Lung (tissue), 13 donors: ENCODE data around the gene DPP3. TPM values are rescaled to one million over a fixed set of nuclear protein-coding genes. Genes with fewer than 3 reads are reported as not detected.

Source experiments
- ATAC-seq: fragments of 200-7000 bp; cut with Tn5 transposase; one replicate; pipeline ENCODE4 v1.9.1; 2020; ENCODE audit warnings: moderate number of reproducible peaks; ENCODE audit not compliant: insufficient read depth, low FRiP score
- DNase-seq, 3 donors: peaks; one replicate each; pipeline ENCODE4 v3.0.0-alpha.2; 2013 to 2017
- H3K27ac ChIP-seq, 2 donors: one replicate each; pipeline ENCODE4 v1.5.1; 2013; ENCODE audit warnings: mild to moderate bottlenecking in 2 of 2, moderate library complexity in 2 of 2, control low read depth in 1 of 2, inconsistent platforms in 1 of 2, low read depth in 1 of 2, low read length in 1 of 2
- H3K27me3 ChIP-seq, 3 donors: one replicate each; pipeline ENCODE4 v1.5.1; 2013; ENCODE audit warnings: low read length in 2 of 3; ENCODE audit not compliant: control insufficient read depth in 3 of 3, insufficient read depth in 3 of 3
- H3K36me3 ChIP-seq, 4 donors: one replicate each; pipeline ENCODE4 v1.5.1; 2013; ENCODE audit warnings: low read length in 4 of 4, mild to moderate bottlenecking in 1 of 4, moderate library complexity in 1 of 4; ENCODE audit not compliant: control insufficient read depth in 4 of 4, insufficient read depth in 4 of 4
- H3K4me1 ChIP-seq, 5 donors: one replicate each; pipeline ENCODE4 v1.5.1; 2013; ENCODE audit warnings: low read length in 5 of 5, mild to moderate bottlenecking in 2 of 5, moderate library complexity in 1 of 5; ENCODE audit not compliant: control insufficient read depth in 5 of 5, insufficient read depth in 5 of 5
- H3K4me3 ChIP-seq: one replicate; pipeline ENCODE4 v1.5.1; 2013; ENCODE audit warnings: mild to moderate bottlenecking, control low read depth, moderate library complexity
- H3K9ac ChIP-seq, 2 donors: one replicate each; pipeline ENCODE4 v1.5.1; 2013; ENCODE audit warnings: low read length in 2 of 2, control low read depth in 1 of 2; ENCODE audit not compliant: insufficient read depth in 1 of 2
- H3K9me3 ChIP-seq, 4 donors: one replicate each; pipeline ENCODE4 v1.5.1; 2013; ENCODE audit warnings: low read length in 3 of 4, mild to moderate bottlenecking in 1 of 4, moderate library complexity in 1 of 4; ENCODE audit not compliant: control insufficient read depth in 4 of 4, insufficient read depth in 3 of 4
- CTCF ChIP-seq: IDR thresholded peaks from 2 replicates; pipeline ENCODE4 v1.5.1; 2012; ENCODE audit warnings: mild to moderate bottlenecking; ENCODE audit errors: control extremely low read depth, extremely low read depth
- WGBS, 2 donors: extraction: QIAGEN DNeasy Blood & Tissue Kit; methylation state at CpG; one replicate each; pipeline ENCODE4 v1.1.7; 2013; 5-methylcytosine and 5-hydroxymethylcytosine counted together
- polyA plus RNA-seq, 2 donors: library from polyadenylated mRNA; stranded (reverse); fragments of 200-250 nt; gene quantifications; one replicate each; pipeline ENCODE4 v1.2.1, GENCODE V29; 2013
- small RNA-seq: library from RNA; depleted of rRNA; stranded (forward); fragments of <200 nt; gene quantifications from one replicate; pipeline ENCODE3, GENCODE V24; 2014; ENCODE audit warnings: low replicate concordance
- total RNA-seq, 2 donors: library from RNA; depleted of rRNA in 1 of 2; stranded (reverse); fragments of >200 nt in 1 of 2; gene quantifications; one replicate each; pipeline ENCODE4 v1.2.1, GENCODE V29; 2014 to 2021
- donor health status: control.
- donor health status: control.
- donor health status: Bipolar disorder and iron deficiency.
- donor health status: healthy.
- donor health status: DM: yes; HTN: yes; CAD: no.

DPP3 gene
- total and polyA plus RNA-seq, 4 donors = 25.4 to 76.3 (median 44.7) TPM

DNA sequence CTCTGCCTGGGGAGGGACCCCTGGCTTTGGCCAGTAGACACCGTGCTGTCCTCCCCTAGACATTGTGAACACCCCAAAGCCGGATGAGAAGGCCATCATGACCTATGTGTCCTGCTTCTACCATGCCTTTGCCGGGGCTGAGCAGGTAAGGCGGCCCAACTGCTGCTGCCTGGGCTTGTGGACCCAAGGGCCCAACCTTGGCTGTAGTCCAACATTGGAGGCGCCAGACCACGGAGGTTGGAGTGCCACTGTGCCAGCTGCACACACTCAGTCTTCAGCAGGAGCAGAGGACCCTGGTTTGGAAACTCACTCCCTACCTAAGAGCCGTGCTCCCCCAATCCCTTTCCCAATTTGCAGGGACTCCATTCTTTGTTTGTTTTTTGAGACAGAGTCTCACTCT is 75.9 kb downstream of the DPP3 start:
- 81 to 87% methylated on average over 7 of the region's 7 CpGs for WGBS, 2 donors
- no peak for ATAC-seq
- Histone ChIP-seq H3K27me3 (peaks cover 0 to 15% (median 12%) of the 10 kb centered on the region in 3 donors), H3K36me3 (no peaks in the 10 kb centered on the region), H3K4me1 (peaks cover 0 to 4% (median 0%) of the 10 kb centered on the region in 5 donors), H3K9ac (no peak overlapping the region), H3K9me3 (no peaks in the 10 kb centered on the region), H3K4me3 (no peak overlapping the region), H3K27ac (no peak overlapping the region)
- no peak for TF ChIP-seq CTCF
- DNase-seq = no peak

- H3K27ac ChIP-seq = no peak overlapping the region
- ATAC-seq (no peak), DNase-seq (no peak)
- H3K9me3 ChIP-seq = no peaks in the 10 kb centered on the region
- H3K4me1 ChIP-seq = peaks cover 0 to 4% (median 0%) of the 10 kb centered on the region in 5 donors
- no peak overlapping the region for H3K4me3 ChIP-seq
- H3K9ac ChIP-seq = no peak overlapping the region
- H3K27me3 ChIP-seq = peaks cover 0 to 15% (median 12%) of the 10 kb centered on the region in 3 donors
- no peaks in the 10 kb centered on the region for H3K36me3 ChIP-seq
- no peak for TF ChIP-seq CTCF
- 93 to 94% methylated on average over 24 of the region's 24 CpGs for WGBS, 2 donors
Measured at GRCh38 chr11:66557733-66558326, 77.6 kb downstream of the DPP3 start.

Small RNA genes within 50 kb of the gene (small RNA-seq; reads per million reads assigned to genes)
- gene RF00416 = not detected

Other genes with a start within 250 kb of the DPP3 start
- gene KLC2, start 222.7 kb upstream of the DPP3 start, total RNA-seq = 10 to 100 TPM in 1 of 2 donors, 1 to 10 TPM in 1; 8.5 to 30.8 TPM
- gene KLC2, start 222.7 kb upstream of the DPP3 start, polyA plus RNA-seq = 10 to 100 TPM; 17.8 to 34.2 TPM
- gene RAB1B, start 211.8 kb upstream of the DPP3 start, total RNA-seq = 100 to 1,000 TPM in 1 of 2 donors, 10 to 100 TPM in 1; 78.6 to 162 TPM
- gene RAB1B, start 211.8 kb upstream of the DPP3 start, polyA plus RNA-seq = 100 to 1,000 TPM; 174 to 203 TPM
- gene CNIH2, start 202.3 kb upstream of the DPP3 start, total RNA-seq = 1 to 10 TPM; 1.1 to 3.4 TPM
- gene CNIH2, start 202.3 kb upstream of the DPP3 start, polyA plus RNA-seq = 1 to 10 TPM; 1.1 to 2.0 TPM
- 100 to 1,000 TPM in 1 of 2 donors, 10 to 100 TPM in 1; 46.6 to 123 TPM for gene YIF1A, start 191.3 kb upstream of the DPP3 start, total RNA-seq
- 100 to 1,000 TPM; 105 to 128 TPM for gene YIF1A, start 191.3 kb upstream of the DPP3 start, polyA plus RNA-seq
- gene TMEM151A, start 188.5 kb upstream of the DPP3 start, total RNA-seq = under 1 TPM; 0.23 to 0.28 TPM
- under 1 TPM; 0.09 to 0.91 TPM for gene TMEM151A, start 188.5 kb upstream of the DPP3 start, polyA plus RNA-seq
- gene CD248, start 163.4 kb upstream of the DPP3 start, total RNA-seq = 10 to 100 TPM; 25.9 to 53.5 TPM
- gene CD248, start 163.4 kb upstream of the DPP3 start, polyA plus RNA-seq = 10 to 100 TPM in 1 of 2 donors, 1 to 10 TPM in 1; 9.2 to 20.1 TPM
- 10 to 100 TPM in 1 of 2 donors, 1 to 10 TPM in 1; 1.9 to 15.1 TPM for gene RIN1, start 144.0 kb upstream of the DPP3 start, total RNA-seq
- 10 to 100 TPM in 1 of 2 donors, 1 to 10 TPM in 1; 6.9 to 12.4 TPM for gene RIN1, start 144.0 kb upstream of the DPP3 start, polyA plus RNA-seq
- 10 to 100 TPM; 23.7 to 38.0 TPM for gene BRMS1, start 135.3 kb upstream of the DPP3 start, total RNA-seq
- gene BRMS1, start 135.3 kb upstream of the DPP3 start, polyA plus RNA-seq = 10 to 100 TPM; 60.4 to 88.7 TPM
- gene B4GAT1, start 132.8 kb upstream of the DPP3 start, total RNA-seq = 10 to 100 TPM; 27.6 to 28.0 TPM
- 10 to 100 TPM; 18.2 to 20.3 TPM for gene B4GAT1, start 132.8 kb upstream of the DPP3 start, polyA plus RNA-seq
- gene SLC29A2, start 108.7 kb upstream of the DPP3 start, total RNA-seq = 10 to 100 TPM in 1 of 2 donors, 1 to 10 TPM in 1; 6.5 to 19.4 TPM
- gene SLC29A2, start 108.7 kb upstream of the DPP3 start, polyA plus RNA-seq = 10 to 100 TPM; 13.1 to 14.3 TPM
- under 1 TPM; 0.06 to 0.09 TPM for gene NPAS4, start 59.4 kb upstream of the DPP3 start, total RNA-seq
- under 1 TPM; 0.07 to 0.14 TPM for gene NPAS4, start 59.4 kb upstream of the DPP3 start, polyA plus RNA-seq
- 10 to 100 TPM; 32.7 to 46.6 TPM for gene MRPL11, start 41.6 kb upstream of the DPP3 start, total RNA-seq
- 10 to 100 TPM; 35.8 to 56.8 TPM for gene MRPL11, start 41.6 kb upstream of the DPP3 start, polyA plus RNA-seq
- gene PELI3, start 13.5 kb upstream of the DPP3 start, total RNA-seq = 10 to 100 TPM in 1 of 2 donors, 1 to 10 TPM in 1; 4.9 to 12.6 TPM
- 1 to 10 TPM; 6.1 to 8.9 TPM for gene PELI3, start 13.5 kb upstream of the DPP3 start, polyA plus RNA-seq
- gene BBS1, start 30.2 kb downstream of the DPP3 start, total RNA-seq = 10 to 100 TPM; 41.4 to 75.6 TPM
- 10 to 100 TPM; 12.5 to 17.3 TPM for gene BBS1, start 30.2 kb downstream of the DPP3 start, polyA plus RNA-seq
- gene ZDHHC24, start 65.6 kb downstream of the DPP3 start, total RNA-seq = 10 to 100 TPM in 1 of 2 donors, 1 to 10 TPM in 1; 6.8 to 21.6 TPM
- gene ZDHHC24, start 65.6 kb downstream of the DPP3 start, polyA plus RNA-seq = 10 to 100 TPM; 10.7 to 12.3 TPM
- under 1 TPM in 1 of 2 donors, not detected in 1; 0.15 TPM for gene ACTN3, start 66.5 kb downstream of the DPP3 start, total RNA-seq
- gene ACTN3, start 66.5 kb downstream of the DPP3 start, polyA plus RNA-seq = under 1 TPM; 0.04 to 0.07 TPM
- 10 to 100 TPM in 1 of 2 donors, 1 to 10 TPM in 1; 7.7 to 39.6 TPM for gene CTSF, start 88.2 kb downstream of the DPP3 start, total RNA-seq
- 1 to 10 TPM; 6.6 to 8.2 TPM for gene CTSF, start 88.2 kb downstream of the DPP3 start, polyA plus RNA-seq
- gene CCDC87, start 112.6 kb downstream of the DPP3 start, total RNA-seq = under 1 TPM; 0.28 to 0.67 TPM
- gene CCDC87, start 112.6 kb downstream of the DPP3 start, polyA plus RNA-seq = under 1 TPM; 0.12 to 0.15 TPM
- gene CCS, start 112.8 kb downstream of the DPP3 start, total RNA-seq = 10 to 100 TPM; 35.9 to 36.5 TPM
- 10 to 100 TPM; 32.7 to 52.2 TPM for gene CCS, start 112.8 kb downstream of the DPP3 start, polyA plus RNA-seq
- 10 to 100 TPM; 67.8 to 96.3 TPM for gene RBM14, start 136.2 kb downstream of the DPP3 start, total RNA-seq
- 10 to 100 TPM; 34.1 to 38.0 TPM for gene RBM14, start 136.2 kb downstream of the DPP3 start, polyA plus RNA-seq
- gene RBM4, start 158.3 kb downstream of the DPP3 start, total RNA-seq = 100 to 1,000 TPM; 102 to 153 TPM
- gene RBM4, start 158.3 kb downstream of the DPP3 start, polyA plus RNA-seq = 10 to 100 TPM; 77.2 to 98.8 TPM
- gene RBM4B, start 197.5 kb downstream of the DPP3 start, total RNA-seq = 10 to 100 TPM; 12.3 to 33.9 TPM
- 1 to 10 TPM; 9.4 to 10.0 TPM for gene RBM4B, start 197.5 kb downstream of the DPP3 start, polyA plus RNA-seq
- gene SPTBN2, start 248.8 kb downstream of the DPP3 start, total RNA-seq = 10 to 100 TPM; 13.2 to 16.1 TPM
- gene SPTBN2, start 248.8 kb downstream of the DPP3 start, polyA plus RNA-seq = 1 to 10 TPM; 4.7 to 9.4 TPM